CD1c-positive myeloid dendritic cell (primary cell): ENCODE measurements around the gene RYR3.
"Not testable (repeated sequence)": the region's sequence is repeated elsewhere in the genome, so short reads cannot be mapped to it uniquely, and the experiment has no call there.

Source experiments
- DNase-seq: peaks from one replicate; pipeline ENCODE4 v3.0.0-alpha.2; 2016; ENCODE audit errors: extremely low spot score

The RYR3 gene

DNA sequence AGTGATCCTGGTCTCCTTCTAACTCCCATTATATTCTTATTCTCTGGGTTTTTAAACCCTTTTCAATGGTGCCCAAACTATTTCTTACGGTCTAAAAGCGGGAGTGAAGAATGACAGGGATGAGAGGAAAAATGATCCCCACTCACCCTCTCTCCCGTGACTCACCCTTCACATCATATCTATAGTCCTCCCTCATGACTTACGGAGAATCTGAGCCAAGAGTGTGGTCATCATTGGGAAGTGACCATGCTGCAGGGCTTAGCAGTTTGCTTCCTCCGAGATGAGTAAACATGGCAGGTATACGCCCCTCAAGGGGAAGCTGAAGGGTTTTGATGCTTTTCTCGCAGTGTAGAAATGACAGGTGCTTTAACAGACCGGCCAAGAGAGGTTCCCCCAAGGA, 274.0 kb downstream of the RYR3 start:
- no peak for DNase-seq

- no peak for DNase-seq
Observed at GRCh38 chr15:33586786-33587697, 276.3 kb downstream of the RYR3 start.

DNA sequence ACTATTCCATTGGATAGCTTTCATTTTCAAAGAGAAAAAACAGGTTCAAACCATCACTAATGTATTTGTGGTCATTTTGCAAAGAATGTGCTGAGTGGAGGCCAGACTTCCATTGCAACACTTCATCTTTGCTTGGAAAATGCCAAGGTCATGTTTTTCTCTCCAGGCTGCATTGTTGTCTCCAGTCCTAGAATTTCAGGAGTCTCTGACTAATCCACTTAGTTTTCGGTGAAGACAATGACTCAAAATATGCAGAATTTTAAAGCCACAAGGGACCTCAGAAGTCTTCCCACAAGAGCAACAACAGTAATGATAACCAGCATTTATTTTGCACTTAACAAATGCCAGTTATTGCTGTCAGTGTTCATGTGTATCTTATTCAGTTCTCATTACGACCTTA, 277.0 kb downstream of the RYR3 start:
- DNase-seq: no peak

- no peak for DNase-seq
Observed at GRCh38 chr15:33592864-33593263, 282.1 kb downstream of the RYR3 start.

- not testable (repeated sequence) for DNase-seq
Observed at GRCh38 chr15:33598382-33598781, 287.6 kb downstream of the RYR3 start.

DNA sequence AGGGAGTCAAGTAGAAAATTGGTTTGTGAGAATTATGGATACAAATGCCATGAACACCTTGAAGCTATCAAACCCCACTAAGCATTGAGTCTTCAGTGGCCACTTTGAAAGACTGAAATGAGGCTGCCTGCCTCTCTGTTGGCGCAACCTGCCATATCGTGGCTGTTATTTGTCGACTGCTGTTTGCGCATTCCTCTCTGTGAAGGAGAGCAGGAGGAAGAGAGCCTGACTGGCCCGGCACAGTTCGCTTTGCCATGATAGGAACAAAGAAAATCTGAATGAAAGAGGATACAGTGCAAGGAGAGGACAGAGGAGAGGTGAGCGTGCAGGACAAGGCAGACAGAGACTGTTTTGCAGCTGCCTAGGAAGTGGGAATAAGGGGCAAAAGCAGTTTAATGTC, 289.4 kb downstream of the RYR3 start:
- DNase-seq: no peak

- no peak for DNase-seq
Observed at GRCh38 chr15:33601461-33601860, 290.7 kb downstream of the RYR3 start.

- no peak for DNase-seq
Observed at GRCh38 chr15:33608714-33609113, 297.9 kb downstream of the RYR3 start.

- DNase-seq: no peak
Observed at GRCh38 chr15:33612721-33613304, 302.0 kb downstream of the RYR3 start.

GRCh38 chr15:33616475-33616874, 305.7 kb downstream of the RYR3 start:
- DNase-seq: no peak

GRCh38 chr15:33618350-33618749, 307.6 kb downstream of the RYR3 start:
- DNase-seq: no peak

DNA sequence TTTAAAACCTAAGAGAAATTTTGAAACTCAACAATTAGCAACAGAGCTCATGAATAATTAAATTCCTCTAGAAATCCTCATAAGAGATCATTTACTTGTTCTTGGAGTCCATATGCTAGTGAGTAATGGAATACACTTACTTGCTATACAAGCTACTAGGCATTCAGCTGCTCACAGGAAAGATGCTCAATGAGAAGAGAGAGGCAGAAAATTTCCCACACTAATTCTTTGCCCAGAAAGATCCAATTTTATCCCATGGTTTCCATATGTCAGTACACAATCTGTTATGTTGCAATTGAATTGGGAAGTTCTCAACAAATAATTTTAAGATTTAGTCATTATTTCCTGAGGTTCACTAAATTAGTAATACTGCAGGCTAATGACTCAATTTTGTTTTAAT, 310.4 kb downstream of the RYR3 start:
- no peak for DNase-seq

- no peak for DNase-seq
Observed at GRCh38 chr15:33623010-33623409, 312.2 kb downstream of the RYR3 start.

- no peak for DNase-seq
Observed at GRCh38 chr15:33624439-33624838, 313.7 kb downstream of the RYR3 start.

GRCh38 chr15:33629647-33630046, 318.9 kb downstream of the RYR3 start:
- no peak for DNase-seq

GRCh38 chr15:33636234-33636633, 325.5 kb downstream of the RYR3 start:
- no peak for DNase-seq

- no peak for DNase-seq
Observed at GRCh38 chr15:33636958-33637357, 326.2 kb downstream of the RYR3 start.

DNA sequence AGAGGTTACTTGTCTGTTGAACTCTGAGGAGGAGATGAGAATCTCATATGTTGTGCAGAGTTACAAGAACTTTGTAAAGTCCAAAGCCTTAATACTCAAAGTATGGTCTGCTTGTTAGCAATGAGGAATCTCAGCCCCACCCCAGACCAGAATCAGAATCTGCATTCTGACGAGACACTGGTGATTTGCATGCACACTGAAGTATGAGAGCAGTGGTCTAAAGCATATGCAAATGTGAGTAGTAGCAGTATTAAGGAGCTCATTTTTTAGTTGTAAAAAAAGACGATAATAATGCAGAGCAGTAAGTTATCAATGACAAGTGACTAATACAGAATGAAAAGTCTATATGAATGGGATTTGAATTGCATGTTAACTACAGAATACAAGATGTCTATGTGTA, 327.7 kb downstream of the RYR3 start:
- DNase-seq: no peak

- DNase-seq: no peak
Observed at GRCh38 chr15:33639051-33639450, 328.3 kb downstream of the RYR3 start.

GRCh38 chr15:33639456-33639855, 328.7 kb downstream of the RYR3 start:
- DNase-seq: no peak

- DNase-seq: no peak
Observed at GRCh38 chr15:33639978-33640377, 329.2 kb downstream of the RYR3 start.

DNA sequence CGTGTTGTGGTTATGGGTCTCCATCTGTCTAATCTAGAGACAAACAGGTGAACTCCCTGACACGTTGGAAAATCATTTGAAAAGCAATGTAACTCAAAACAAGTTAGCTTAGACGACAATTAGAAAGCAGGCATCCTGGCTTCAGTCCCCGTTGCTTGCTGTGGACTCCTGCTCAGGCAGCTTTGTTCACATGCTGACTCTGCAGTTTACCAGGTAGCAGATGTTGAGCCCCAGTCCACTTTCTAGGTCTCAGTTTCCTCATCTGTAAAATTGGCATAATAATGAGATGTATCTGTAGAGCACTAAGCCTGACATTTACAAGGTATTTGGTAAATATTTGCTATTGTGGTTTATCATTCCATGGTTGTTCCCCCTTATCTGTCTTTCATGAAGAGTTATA, 330.3 kb downstream of the RYR3 start:
- DNase-seq: no peak

GRCh38 chr15:33644304-33644703, 333.5 kb downstream of the RYR3 start:
- DNase-seq: no peak
